ENCODE results near the gene MICAL2.

DNA sequence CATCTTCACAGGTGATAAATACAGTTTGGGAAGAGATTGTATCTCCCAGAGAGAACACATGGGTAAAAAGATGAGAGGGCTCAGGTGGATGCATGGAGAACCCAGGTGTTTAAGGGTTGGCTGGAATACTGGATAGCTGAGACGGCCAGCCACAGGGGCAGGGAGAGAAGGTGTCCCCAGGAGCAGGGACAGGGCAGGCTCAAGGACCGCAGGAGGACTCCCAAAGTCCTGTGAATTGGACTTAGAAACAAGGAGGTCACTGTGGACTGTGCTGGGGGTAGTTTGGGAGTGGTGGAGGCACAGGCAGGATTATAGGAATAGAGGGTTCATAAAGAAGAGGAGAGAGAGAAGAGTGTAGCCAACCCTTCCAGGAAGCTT is 163.2 kb downstream of the MICAL2 start:
- no peak for TF ChIP-seq PATZ1 (CRISPR knock-in tag; IDR thresholded peaks at IDR 0.05; ENCODE audit: borderline replicate concordance)
- no peak for TF ChIP-seq SNAI2 (CRISPR knock-in tag; IDR thresholded peaks at IDR 0.05)
- TF ChIP-seq OSR1 (CRISPR knock-in tag; IDR thresholded peaks at IDR 0.05) = no peak
- TF ChIP-seq ESRRG (CRISPR knock-in tag; IDR thresholded peaks at IDR 0.05) = no peak
- TF ChIP-seq ZC3H10 (CRISPR knock-in tag; IDR thresholded peaks at IDR 0.05) = no peak
- TF ChIP-seq RARB (CRISPR knock-in tag; IDR thresholded peaks at IDR 0.05) = no peak
- no peak for TF ChIP-seq CREB5 (CRISPR knock-in tag; IDR thresholded peaks at IDR 0.05; ENCODE audit: low read depth)
- TF ChIP-seq ZFP30 (CRISPR knock-in tag; IDR thresholded peaks at IDR 0.05) = no peak
- TF ChIP-seq, protein P1, sequence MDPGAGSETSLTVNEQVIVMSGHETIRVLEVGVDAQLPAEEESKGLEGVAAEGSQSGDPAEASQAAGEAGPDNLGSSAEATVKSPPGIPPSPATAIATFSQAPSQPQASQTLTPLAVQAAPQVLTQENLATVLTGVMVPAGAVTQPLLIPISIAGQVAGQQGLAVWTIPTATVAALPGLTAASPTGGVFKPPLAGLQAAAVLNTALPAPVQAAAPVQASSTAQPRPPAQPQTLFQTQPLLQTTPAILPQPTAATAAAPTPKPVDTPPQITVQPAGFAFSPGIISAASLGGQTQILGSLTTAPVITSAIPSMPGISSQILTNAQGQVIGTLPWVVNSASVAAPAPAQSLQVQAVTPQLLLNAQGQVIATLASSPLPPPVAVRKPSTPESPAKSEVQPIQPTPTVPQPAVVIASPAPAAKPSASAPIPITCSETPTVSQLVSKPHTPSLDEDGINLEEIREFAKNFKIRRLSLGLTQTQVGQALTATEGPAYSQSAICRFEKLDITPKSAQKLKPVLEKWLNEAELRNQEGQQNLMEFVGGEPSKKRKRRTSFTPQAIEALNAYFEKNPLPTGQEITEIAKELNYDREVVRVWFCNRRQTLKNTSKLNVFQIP (CRISPR knock-in tag; IDR thresholded peaks at IDR 0.05; ENCODE audit: borderline replicate concordance, low read depth) = no peak
- TF ChIP-seq ARNTL (CRISPR knock-in tag; IDR thresholded peaks at IDR 0.05; ENCODE audit: borderline replicate concordance, low read depth) = no peak
- TF ChIP-seq TOX (CRISPR knock-in tag; IDR thresholded peaks at IDR 0.05; ENCODE audit: borderline replicate concordance) = no peak
- TF ChIP-seq ZFP3 (CRISPR knock-in tag; IDR thresholded peaks at IDR 0.05) = no peak
- TF ChIP-seq ZNF70 (CRISPR knock-in tag; IDR thresholded peaks at IDR 0.05) = no peak
